ENCODE results near the gene CYP2S1. TPM values are rescaled to one million over a fixed set of nuclear protein-coding genes. Genes with fewer than 3 reads are reported as not detected.
"Not testable (repeated sequence)": the region's sequence is repeated elsewhere in the genome, so short reads cannot be mapped to it uniquely, and the experiment has no call there.

CYP2S1 gene
- total RNA-seq, 4 donors from 2014 or later: 4.1 to 147 (median 67.1) TPM

DNA sequence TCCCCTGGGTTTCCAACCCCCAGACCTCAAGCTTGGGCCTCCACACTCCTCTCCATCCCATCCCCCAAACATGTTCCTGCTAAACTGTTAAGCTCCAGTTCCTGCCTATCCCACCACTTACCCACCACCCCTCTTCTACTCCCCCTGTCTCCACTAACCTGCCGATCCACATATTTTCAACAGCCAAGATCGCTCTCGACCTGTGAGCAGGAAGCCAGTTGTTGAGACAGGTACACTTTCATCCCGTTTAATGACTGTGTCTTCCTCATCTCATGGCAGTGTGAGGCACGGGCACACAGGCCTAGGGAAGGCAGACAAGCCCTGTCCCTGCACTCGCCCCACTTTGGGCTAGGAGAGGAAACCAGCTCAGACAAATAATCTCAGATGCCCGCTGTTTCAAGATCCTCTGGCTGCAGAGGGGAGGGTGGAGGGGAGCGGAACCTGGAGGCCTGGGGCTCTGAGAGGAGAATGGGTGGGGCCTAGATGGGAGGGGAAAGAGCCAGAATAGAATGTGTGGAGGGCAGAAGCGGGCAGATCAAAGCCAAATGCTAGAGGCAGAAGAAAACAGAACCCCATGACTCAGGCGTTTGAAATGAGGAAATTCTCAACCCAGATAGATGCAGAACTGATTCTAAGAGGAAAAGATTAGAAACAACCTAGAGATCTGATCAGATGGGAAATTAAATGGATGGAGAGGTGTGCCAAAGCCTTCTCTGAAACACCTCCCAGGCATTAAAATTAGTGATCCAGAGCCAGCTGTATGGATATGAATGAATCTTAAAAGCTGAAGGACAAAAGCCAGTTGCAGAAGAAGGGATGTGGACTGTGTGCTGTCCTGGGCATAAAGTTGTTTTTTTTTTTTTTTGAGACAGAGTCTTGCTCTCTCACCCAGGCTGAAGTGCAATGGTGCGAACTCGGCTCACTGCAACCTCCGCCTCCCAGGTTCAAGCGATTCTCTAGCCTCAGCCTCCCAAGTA is 16.9 kb upstream of the CYP2S1 start:
- Histone ChIP-seq H3K27me3 (no peaks in the 10 kb centered on the region), H3K4me1 (peaks cover 0 to 22% (median 0%) of the 10 kb centered on the region in 4 donors), H3K4me3 (peak overlapping the region in 1 of 4 donors; percentile 4), H3K36me3 (no peaks in the 10 kb centered on the region), H3K9me3 (no peaks in the 10 kb centered on the region), H3K27ac (peak overlapping the region in 3 of 4 donors; percentile 13 to 76 (median 51))
- no peak for TF ChIP-seq POLR2A (IDR thresholded peaks at IDR 0.05)
- no peak for TF ChIP-seq CTCF (IDR thresholded peaks at IDR 0.05)
- DNase-seq: peak; percentile 34 to 70 (median 65)

DNA sequence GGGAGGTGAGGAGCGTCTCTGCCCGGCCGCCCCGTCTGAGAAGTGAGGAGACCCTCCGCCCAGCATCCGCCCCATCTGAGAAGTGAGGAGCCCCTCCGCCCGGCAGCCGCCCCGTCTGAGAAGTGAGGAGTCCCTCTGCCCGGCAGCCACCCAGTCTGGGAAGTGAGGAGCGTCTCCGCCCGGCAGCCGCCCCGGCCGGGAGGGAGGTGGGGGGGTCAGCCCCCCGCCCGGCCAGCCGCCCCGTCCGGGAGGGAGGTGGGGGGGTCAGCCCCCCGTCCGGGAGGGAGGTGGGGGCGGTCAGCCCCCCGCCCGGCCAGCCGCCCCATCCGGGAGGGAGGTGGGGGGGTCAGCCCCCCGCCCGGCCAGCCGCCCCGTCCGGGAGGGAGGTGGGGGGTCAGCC is 12.8 kb upstream of the CYP2S1 start:
- DNase-seq, H3K27ac ChIP-seq, H3K27me3 ChIP-seq, H3K9me3 ChIP-seq, H3K4me3 ChIP-seq, H3K36me3 ChIP-seq: not testable (repeated sequence)
- H3K4me1 ChIP-seq: peaks cover 0 to 16% (median 0%) of the 10 kb centered on the region in 4 donors

DNA sequence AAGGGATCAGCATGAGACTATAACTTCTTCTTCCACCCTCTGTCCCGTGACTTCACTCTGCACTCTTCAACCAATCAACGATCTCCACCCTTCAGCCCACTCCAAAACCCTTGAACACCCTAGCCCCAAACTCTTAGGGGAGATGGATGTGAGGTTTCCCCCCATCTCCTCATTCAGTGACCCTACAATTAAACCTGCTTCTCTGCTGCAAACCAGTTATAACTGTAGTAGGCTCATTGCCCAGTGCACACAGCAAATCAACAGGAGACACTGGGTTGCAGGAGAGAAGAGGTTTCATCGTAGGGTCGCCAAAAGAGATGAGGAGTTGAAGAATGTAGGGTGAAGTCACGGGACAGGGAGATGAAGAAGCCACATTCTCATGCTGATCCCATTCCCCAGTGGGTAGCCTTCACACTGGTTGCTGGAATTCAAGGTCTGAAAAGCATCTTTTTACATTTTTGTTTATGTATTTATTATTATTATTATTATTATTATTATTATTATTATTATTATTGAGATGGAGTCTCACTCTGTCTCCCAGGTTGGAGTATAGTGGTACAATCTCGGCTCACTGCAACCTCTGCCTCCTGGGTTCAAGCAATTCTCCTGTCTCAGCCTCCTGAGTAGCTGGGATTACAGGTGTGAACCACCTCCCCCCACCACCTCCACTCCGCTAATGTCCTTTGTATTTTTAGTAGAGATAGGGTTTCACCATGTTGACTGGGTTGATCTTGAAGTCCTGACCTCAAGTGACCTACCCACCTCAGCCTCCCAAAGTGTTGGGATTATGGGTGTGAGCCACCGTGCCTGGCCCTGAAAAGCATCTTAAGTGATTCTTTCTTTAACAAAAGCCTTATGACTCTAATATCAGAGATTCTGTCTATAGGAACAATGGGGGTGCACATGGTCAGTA is 5.8 kb upstream of the CYP2S1 start:
- no peak for DNase-seq
- Histone ChIP-seq H3K27me3 (no peaks in the 10 kb centered on the region), H3K9me3 (no peaks in the 10 kb centered on the region), H3K36me3 (no peaks in the 10 kb centered on the region), H3K27ac (no peak overlapping the region), H3K4me1 (peaks cover 0 to 4% (median 0%) of the 10 kb centered on the region in 4 donors), H3K4me3 (no peak overlapping the region)
- TF ChIP-seq POLR2A (IDR thresholded peaks at IDR 0.05) (no peak), CTCF (IDR thresholded peaks at IDR 0.05) (no peak)

DNA sequence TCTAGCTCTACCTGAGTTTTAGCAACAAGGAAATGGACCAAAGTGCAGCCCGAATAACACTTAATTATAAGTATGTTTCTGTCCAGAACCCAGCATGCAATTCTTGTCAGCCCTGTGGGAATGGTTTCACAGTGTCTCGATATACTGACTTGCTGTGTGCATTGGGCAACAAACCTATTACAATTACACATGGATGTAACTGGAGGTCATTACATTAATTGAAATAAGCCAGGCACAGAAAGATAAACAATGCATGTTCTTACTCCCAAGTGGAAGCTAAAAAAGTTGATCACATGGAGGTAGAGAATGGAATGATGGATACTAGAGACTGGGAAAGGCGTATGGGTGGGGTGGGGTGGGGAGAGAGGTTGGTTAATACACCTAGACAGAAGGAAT is 5.1 kb upstream of the CYP2S1 start:
- Histone ChIP-seq H3K9me3 (no peaks in the 10 kb centered on the region), H3K36me3 (no peaks in the 10 kb centered on the region), H3K27ac (no peak overlapping the region), H3K27me3 (no peaks in the 10 kb centered on the region), H3K4me1 (peaks cover 0 to 10% (median 0%) of the 10 kb centered on the region in 4 donors), H3K4me3 (no peak overlapping the region)
- DNase-seq: no peak
- no peak for TF ChIP-seq CTCF (IDR thresholded peaks at IDR 0.05)
- TF ChIP-seq POLR2A (IDR thresholded peaks at IDR 0.05): no peak

DNA sequence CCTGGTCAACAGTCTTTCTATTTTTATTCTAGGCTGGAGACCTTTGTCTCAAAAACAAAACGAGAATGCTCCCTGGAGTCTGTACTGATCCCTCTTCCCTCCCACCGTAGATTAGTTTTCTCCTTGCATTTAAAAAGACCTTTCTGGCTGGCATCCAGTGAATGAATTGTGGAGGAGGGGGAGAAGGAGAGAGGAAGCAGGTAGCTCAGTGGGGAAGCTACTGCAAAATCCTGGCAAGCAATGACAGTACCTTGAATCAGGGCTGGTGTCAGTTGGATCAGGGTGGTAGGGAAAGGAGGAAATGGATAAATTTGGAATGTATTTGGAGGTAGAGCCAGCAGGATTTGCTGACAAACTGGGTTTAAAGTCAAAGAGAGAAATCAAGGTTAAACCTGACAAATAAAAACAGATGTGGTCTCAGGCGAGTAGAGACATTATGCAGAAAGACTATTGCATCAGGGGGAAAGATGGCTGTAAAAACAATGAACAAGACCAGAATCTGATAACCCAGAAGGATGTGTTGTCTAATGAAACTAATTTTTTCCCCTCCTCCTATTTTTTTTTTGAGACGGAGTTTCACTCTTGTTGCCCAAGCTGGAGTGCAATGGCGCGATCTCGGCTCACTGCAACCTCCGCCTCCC is 3.5 kb upstream of the CYP2S1 start:
- DNase-seq: no peak
- Histone ChIP-seq H3K4me3 (no peak overlapping the region), H3K27ac (no peak overlapping the region), H3K4me1 (peaks cover 0 to 13% (median 0%) of the 10 kb centered on the region in 4 donors), H3K36me3 (no peaks in the 10 kb centered on the region), H3K27me3 (no peaks in the 10 kb centered on the region), H3K9me3 (no peaks in the 10 kb centered on the region)
- TF ChIP-seq CTCF (IDR thresholded peaks at IDR 0.05): no peak
- TF ChIP-seq POLR2A (IDR thresholded peaks at IDR 0.05): no peak

Measured in Peyer's patch (tissue), 4 donors.